PC-9 (cell line): Measurements from ENCODE around the gene CEP126. TPM values are rescaled to one million over a fixed set of nuclear protein-coding genes. Genes with fewer than 3 reads are reported as not detected.

Experiments used
- BruUV-seq: library from RNA; stranded (reverse); fragments of 400-500 nt; replicated peaks from 2 replicates; lab custom pipeline; 2021; lab: Mats Ljungman, UMichigan
- CTCF ChIA-PET: fragments of 300-600 bp; sonication (Branson Sonifier 250); formaldehyde crosslinking; loops from one replicate; lab custom pipeline; 2022; ENCODE audit warnings: antibody characterized with exemption; lab: Charles Lee
- POLR2A ChIA-PET: fragments of 300-600 bp; sonication (Branson Sonifier 250); formaldehyde crosslinking; loops from one replicate; lab custom pipeline; 2022; ENCODE audit warnings: antibody characterized with exemption; ENCODE audit not compliant: unreplicated experiment; lab: Charles Lee
- DNase-seq, 2 experiments: peaks; one replicate each; pipeline versions ENCODE4 v3.0.0 to v3.0.0-alpha.2; 2015 to 2022; ENCODE audit warnings: mixed read lengths in 1 of 2
- H2AFZ ChIP-seq: fragments of 200-600 bp; sonication (generic); 2 replicates; pipeline ENCODE4 v1.8.1; 2017; ENCODE audit warnings: antibody characterized with exemption
- H3F3A ChIP-seq: fragments of 200-600 bp; sonication (generic); 2 replicates; pipeline ENCODE4 v1.8.1; 2017; ENCODE audit warnings: antibody characterized with exemption, mild to moderate bottlenecking, low read depth; ENCODE audit not compliant: insufficient read depth
- H3K27ac ChIP-seq: fragments of 200-600 bp; sonication (generic); 2 replicates; pipeline ENCODE4 v1.6.1; 2016; ENCODE audit warnings: mixed run types
- H3K27me3 ChIP-seq: fragments of 200-600 bp; sonication (generic); 2 replicates; pipeline ENCODE4 v1.6.1; 2016; ENCODE audit warnings: low read depth, mixed run types; ENCODE audit not compliant: insufficient read depth
- H3K36me3 ChIP-seq: fragments of 200-600 bp; sonication (generic); 2 replicates; pipeline ENCODE4 v1.6.1; 2016; ENCODE audit warnings: low read depth, mixed run types
- H3K4me1 ChIP-seq: fragments of 200-600 bp; sonication (generic); replicated peaks from 2 replicates; pipeline ENCODE4 v1.6.1; 2016; ENCODE audit warnings: mixed run types; ENCODE audit not compliant: insufficient read depth
- H3K4me2 ChIP-seq: fragments of 200-600 bp; sonication (generic); 2 replicates; pipeline ENCODE4 v1.6.1; 2017; ENCODE audit warnings: mixed run types
- H3K4me3 ChIP-seq: fragments of 200-600 bp; sonication (generic); 2 replicates; pipeline ENCODE4 v1.6.1; 2016; ENCODE audit warnings: mixed run types
- H3K79me2 ChIP-seq: fragments of 200-600 bp; sonication (generic); 2 replicates; pipeline ENCODE4 v1.6.1; 2017; ENCODE audit warnings: low read depth, mixed run types
- H3K9me2 ChIP-seq: fragments of 200-600 bp; sonication (generic); 2 replicates; pipeline ENCODE4 v1.8.1; 2017; ENCODE audit warnings: mild to moderate bottlenecking; ENCODE audit not compliant: insufficient read depth
- H3K9me3 ChIP-seq: fragments of 200-600 bp; sonication (generic); 2 replicates; pipeline ENCODE4 v1.8.1; 2016; ENCODE audit warnings: low read depth; ENCODE audit not compliant: insufficient read depth
- H4K20me1 ChIP-seq: fragments of 200-600 bp; sonication (generic); 2 replicates; pipeline ENCODE4 v1.8.1; 2017; ENCODE audit not compliant: insufficient read depth
- CTCF ChIP-seq: fragments of 200-600 bp; sonication (generic); conservative IDR thresholded peaks from 2 replicates; pipeline ENCODE4 v1.6.1; 2017; ENCODE audit warnings: mixed run types, antibody characterized with exemption, mild to moderate bottlenecking, moderate library complexity
- EZH2 ChIP-seq: fragments of 200-600 bp; sonication (generic); IDR thresholded peaks from 2 replicates; pipeline ENCODE4 v1.8.0; 2017; ENCODE audit warnings: antibody characterized with exemption, low read depth
- intact Hi-C: fragments of 100-400 bp; cut with micrococcal nuclease; formaldehyde crosslinking; loops from one replicate; pipeline ENCODE4 v1.10.0; 2022; ENCODE audit not compliant: unreplicated experiment
- total RNA-seq: library from RNA; stranded (reverse); gene quantifications from 2 replicates; pipeline ENCODE4 v1.2.3, GENCODE V29; 2021

Gene CEP126
- total RNA-seq, 1 experiment from 2014 or later = 6.0 TPM

GRCh38 chr11:101945448-101945847 lies 30.6 kb downstream of the CEP126 start:
- intact Hi-C loops = no loop called here
- TF ChIP-seq EZH2 (no peak), CTCF (no peak)
- CTCF ChIA-PET = no interaction called here
- Histone ChIP-seq H3K27me3 (no peaks in the 10 kb centered on the region), H3K9me3 (no peaks in the 10 kb centered on the region), H4K20me1 (no peaks in the 10 kb centered on the region), H3F3A (no peaks in the 10 kb centered on the region), H3K9me2 (peaks cover 3% of the 10 kb centered on the region; the same call in 1 of the 2 replicates), H2AFZ (no peak overlapping the region), H3K36me3 (0 out of 2 replicates have a peak, but pooled peaks cover 5% of the 10 kb centered on the region), H3K4me3 (no peak overlapping the region), H3K4me1 (no peaks in the 10 kb centered on the region), H3K27ac (no peak overlapping the region), H3K4me2 (no peak overlapping the region), H3K79me2 (no peaks in the 10 kb centered on the region)
- no TSS peak for BruUV-seq
- POLR2A ChIA-PET = no interaction called here
- no peak for DNase-seq

DNA sequence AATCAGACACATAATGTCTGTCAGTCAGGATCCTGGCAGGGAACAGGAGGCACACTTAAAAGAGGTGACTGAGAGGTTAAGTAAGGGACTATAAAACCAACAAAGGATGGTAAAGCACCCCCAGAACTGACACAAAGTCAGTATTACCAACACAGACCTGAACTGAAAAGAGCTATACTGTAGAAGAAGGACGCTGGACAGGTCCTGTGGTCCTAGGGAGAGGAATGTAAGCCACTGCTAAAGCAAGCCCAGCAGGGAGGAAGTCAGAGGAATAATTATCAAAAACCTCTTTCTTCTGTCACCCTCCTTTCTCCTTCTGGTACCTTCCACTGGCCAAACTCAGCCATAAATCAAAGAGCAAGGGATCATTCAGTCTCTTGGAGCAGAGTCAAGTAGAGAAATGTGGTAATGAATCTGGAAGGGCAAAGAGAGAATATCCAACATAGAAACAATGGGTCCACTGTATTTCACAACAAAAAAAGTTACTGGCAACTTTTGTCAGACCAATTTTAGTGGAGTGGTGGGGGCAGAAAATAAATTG lies 34.9 kb downstream of the CEP126 start:
- Histone ChIP-seq H4K20me1 (no peaks in the 10 kb centered on the region), H3K27me3 (no peaks in the 10 kb centered on the region), H3K4me1 (no peaks in the 10 kb centered on the region), H3K27ac (no peak overlapping the region), H2AFZ (no peak overlapping the region), H3K9me2 (0 out of 2 replicates have a peak, but pooled peaks cover 6% of the 10 kb centered on the region), H3K36me3 (no peaks in the 10 kb centered on the region), H3K4me3 (no peak overlapping the region), H3K4me2 (no peak overlapping the region), H3K79me2 (no peaks in the 10 kb centered on the region), H3K9me3 (no peaks in the 10 kb centered on the region), H3F3A (no peaks in the 10 kb centered on the region)
- BruUV-seq = no TSS peak
- ChIA-PET CTCF (no interaction called here), POLR2A (no interaction called here)
- no peak for TF ChIP-seq CTCF
- TF ChIP-seq EZH2 = no peak
- DNase-seq = no peak
- intact Hi-C loops = no loop called here

DNA sequence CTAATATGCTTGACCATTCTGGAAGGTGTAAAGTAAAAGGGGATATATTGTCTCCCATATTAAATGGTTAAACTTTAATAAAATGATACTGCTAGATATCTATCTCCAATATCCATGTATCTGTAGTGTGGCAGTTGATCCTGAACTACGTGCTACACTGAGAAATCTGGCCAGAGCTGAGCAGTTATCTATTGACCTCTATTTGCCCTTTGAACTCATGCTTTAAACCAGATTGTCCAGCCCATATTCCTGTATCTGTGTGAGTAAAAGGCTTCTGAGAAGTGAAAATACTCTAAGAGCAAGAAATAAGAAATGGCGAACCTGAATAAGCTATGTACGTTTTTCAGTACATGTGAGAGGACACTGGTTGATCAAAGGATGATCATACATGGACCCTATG lies 40.5 kb downstream of the CEP126 start:
- H3K79me2 ChIP-seq = no peaks in the 10 kb centered on the region
- no peak overlapping the region for H3K4me3 ChIP-seq
- no peaks in the 10 kb centered on the region for H3F3A ChIP-seq
- no peaks in the 10 kb centered on the region for H3K4me1 ChIP-seq
- POLR2A ChIA-PET = no interaction called here
- no peak overlapping the region for H3K4me2 ChIP-seq
- H3K36me3 ChIP-seq = no peaks in the 10 kb centered on the region
- H3K27ac ChIP-seq = no peak overlapping the region
- TF ChIP-seq CTCF = no peak
- TF ChIP-seq EZH2 = no peak
- no peak for DNase-seq
- H2AFZ ChIP-seq = no peak overlapping the region
- CTCF ChIA-PET = no interaction called here
- intact Hi-C loops = no loop called here
- BruUV-seq = no TSS peak
- H4K20me1 ChIP-seq = no peaks in the 10 kb centered on the region; the same call in 1 of the 2 replicates
- 0 out of 2 replicates have a peak, but pooled peaks cover 6% of the 10 kb centered on the region for H3K9me2 ChIP-seq
- H3K27me3 ChIP-seq = no peaks in the 10 kb centered on the region
- no peaks in the 10 kb centered on the region for H3K9me3 ChIP-seq
